ENCODE data around the gene GNB1L.

The GNB1L gene

GRCh38 chr22:19848298-19849224 is 6.1 kb downstream of the GNB1L start:
- Histone ChIP-seq H3K79me2 (ENCODE audit: control insufficient read depth, insufficient read depth, low read length, poor library complexity) (peaks cover 19% of the 10 kb centered on the region), H3K4me1 (ENCODE audit: control insufficient read depth in 1 of 2, insufficient read depth in 2 of 2, low read length in 2 of 2) (peaks cover 35 to 41% of the 10 kb centered on the region in 2 experiments), H3K4me3 (ENCODE audit: low read depth, low read length) (no peak overlapping the region), H3K79me1 (ENCODE audit: low read length) (peaks cover 17% of the 10 kb centered on the region), H3K9ac (ENCODE audit: low read length) (no peak overlapping the region), H3K23ac (ENCODE audit: low read length) (no peak overlapping the region), H4K12ac (ENCODE audit: low read depth, low read length) (no peak overlapping the region), H2BK120ac (ENCODE audit: insufficient read depth, low read length, poor library complexity) (peak overlapping the region; percentile 42), H3K27me3 (ENCODE audit: insufficient read depth, low read length) (no peaks in the 10 kb centered on the region), H3K4me2 (ENCODE audit: low read length) (no peak overlapping the region), H4K91ac (ENCODE audit: low read depth, low read length) (peak overlapping the region; percentile 11), H3K27ac (ENCODE audit: low read depth, low read length) (no peak overlapping the region), H3K36me3 (ENCODE audit: control insufficient read depth in 1 of 2, insufficient read depth in 2 of 2, low read length in 2 of 2) (peaks cover 24 to 27% of the 10 kb centered on the region in 2 experiments), H4K8ac (ENCODE audit: low read depth, low read length) (no peak overlapping the region), H2AFZ (ENCODE audit: insufficient read depth, low read length, poor library complexity) (no peak overlapping the region), H2AK5ac (ENCODE audit: low read length) (peak overlapping the region; percentile 75), H3K9me3 (ENCODE audit: insufficient read depth, low read depth, low read length) (peaks cover 2% of the 10 kb centered on the region), H3K4ac (ENCODE audit: low read depth, low read length) (peak overlapping the region; percentile 31), H3K18ac (ENCODE audit: low read length) (peak overlapping the region; percentile 73), H2BK12ac (ENCODE audit: low read length) (peak overlapping the region; percentile 25), H2BK5ac (ENCODE audit: low read depth, low read length, poor library complexity) (no peak overlapping the region), H3K14ac (ENCODE audit: low read length) (peak overlapping the region; percentile 46)
- DNase-seq = peak; percentile 69 to 78
- WGBS (ENCODE audit: extremely low coverage, insufficient coverage, insufficient read length) = no CpG with 5 or more reads among the region's 7 CpGs

DNA sequence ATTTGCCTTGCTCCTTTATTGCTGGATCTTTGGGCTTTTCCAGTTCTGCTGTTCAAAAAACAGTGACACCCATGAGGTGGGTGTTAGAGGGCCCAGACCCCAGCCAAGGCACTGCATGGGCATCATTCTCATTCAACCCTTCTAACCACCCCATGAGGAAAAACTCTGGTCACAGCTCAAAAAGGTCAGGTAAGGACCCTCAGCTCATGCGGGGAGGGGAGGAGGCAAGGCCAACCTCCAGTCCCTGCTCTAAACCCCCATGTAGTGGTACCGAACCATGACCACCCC is 7.4 kb downstream of the GNB1L start:
- Histone ChIP-seq H3K36me3 (ENCODE audit: control insufficient read depth in 1 of 2, insufficient read depth in 2 of 2, low read length in 2 of 2) (peaks cover 19 to 20% of the 10 kb centered on the region in 2 experiments), H3K4me3 (ENCODE audit: low read depth, low read length) (no peak overlapping the region), H3K23ac (ENCODE audit: low read length) (no peak overlapping the region), H3K18ac (ENCODE audit: low read length) (no peak overlapping the region), H4K8ac (ENCODE audit: low read depth, low read length) (no peak overlapping the region), H3K79me1 (ENCODE audit: low read length) (peaks cover 15% of the 10 kb centered on the region), H3K27ac (ENCODE audit: low read depth, low read length) (no peak overlapping the region), H2BK120ac (ENCODE audit: insufficient read depth, low read length, poor library complexity) (no peak overlapping the region), H2BK12ac (ENCODE audit: low read length) (no peak overlapping the region), H3K27me3 (ENCODE audit: insufficient read depth, low read length) (no peaks in the 10 kb centered on the region), H3K14ac (ENCODE audit: low read length) (no peak overlapping the region), H2BK5ac (ENCODE audit: low read depth, low read length, poor library complexity) (no peak overlapping the region), H3K9ac (ENCODE audit: low read length) (no peak overlapping the region), H3K79me2 (ENCODE audit: control insufficient read depth, insufficient read depth, low read length, poor library complexity) (peaks cover 8% of the 10 kb centered on the region), H2AK5ac (ENCODE audit: low read length) (no peak overlapping the region), H3K4ac (ENCODE audit: low read depth, low read length) (no peak overlapping the region), H4K91ac (ENCODE audit: low read depth, low read length) (no peak overlapping the region), H3K9me3 (ENCODE audit: insufficient read depth, low read depth, low read length) (peaks cover 2% of the 10 kb centered on the region), H4K12ac (ENCODE audit: low read depth, low read length) (no peak overlapping the region), H3K4me2 (ENCODE audit: low read length) (no peak overlapping the region), H3K4me1 (ENCODE audit: control insufficient read depth in 1 of 2, insufficient read depth in 2 of 2, low read length in 2 of 2) (peaks cover 28 to 31% of the 10 kb centered on the region in 2 experiments), H2AFZ (ENCODE audit: insufficient read depth, low read length, poor library complexity) (no peak overlapping the region)
- DNase-seq = no peak
- no CpG with 5 or more reads among the region's 2 CpGs for WGBS (ENCODE audit: extremely low coverage, insufficient coverage, insufficient read length)

DNA sequence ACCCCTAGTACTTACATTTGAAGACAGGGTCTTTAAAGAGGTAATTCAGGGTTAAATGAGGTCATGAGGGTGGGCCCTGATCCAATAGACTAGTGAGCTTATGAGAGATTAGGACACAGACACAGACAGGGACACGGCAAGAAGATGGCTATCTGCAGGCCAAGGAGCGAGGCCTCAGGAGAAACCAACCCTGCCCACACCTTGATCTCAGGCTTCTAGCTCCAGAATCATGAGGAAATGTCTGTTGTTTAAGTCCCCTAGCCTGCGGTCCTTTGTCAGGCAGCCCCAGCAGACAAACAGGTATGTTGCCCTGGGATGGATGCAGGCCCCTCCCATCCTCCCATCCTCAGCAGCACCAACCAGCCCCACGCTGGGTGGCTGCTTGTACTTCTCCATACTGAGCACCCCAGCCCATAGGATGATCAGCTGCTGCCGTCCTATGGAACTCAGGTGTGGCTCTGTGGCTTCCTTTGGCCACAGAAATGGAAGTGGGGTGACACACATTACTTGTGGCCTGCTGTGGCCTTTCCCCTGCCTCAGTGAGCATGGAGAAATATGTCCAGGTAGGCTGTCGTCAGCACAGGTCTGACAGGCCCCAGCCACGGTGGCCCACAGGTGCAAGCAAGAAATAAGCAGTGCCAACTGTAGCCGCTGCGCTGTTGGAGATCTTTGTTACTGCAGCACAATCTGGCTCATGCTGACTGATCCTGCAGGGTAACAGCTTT is 7.9 kb downstream of the GNB1L start:
- H2AFZ ChIP-seq (ENCODE audit: insufficient read depth, low read length, poor library complexity) = no peak overlapping the region
- H2BK120ac ChIP-seq (ENCODE audit: insufficient read depth, low read length, poor library complexity) = no peak overlapping the region
- no CpG with 5 or more reads among the region's 9 CpGs for WGBS (ENCODE audit: extremely low coverage, insufficient coverage, insufficient read length)
- no peak overlapping the region for H2BK5ac ChIP-seq (ENCODE audit: low read depth, low read length, poor library complexity)
- peaks cover 8% of the 10 kb centered on the region for H3K79me2 ChIP-seq (ENCODE audit: control insufficient read depth, insufficient read depth, low read length, poor library complexity)
- H3K27ac ChIP-seq (ENCODE audit: low read depth, low read length) = no peak overlapping the region
- H2AK5ac ChIP-seq (ENCODE audit: low read length) = no peak overlapping the region
- H3K18ac ChIP-seq (ENCODE audit: low read length) = no peak overlapping the region
- no peak overlapping the region for H4K91ac ChIP-seq (ENCODE audit: low read depth, low read length)
- H3K23ac ChIP-seq (ENCODE audit: low read length) = no peak overlapping the region
- H3K36me3 ChIP-seq (ENCODE audit: control insufficient read depth in 1 of 2, insufficient read depth in 2 of 2, low read length in 2 of 2) = peaks cover 14 to 15% of the 10 kb centered on the region in 2 experiments
- H3K4me2 ChIP-seq (ENCODE audit: low read length) = no peak overlapping the region
- no peak overlapping the region for H3K4ac ChIP-seq (ENCODE audit: low read depth, low read length)
- DNase-seq = peak in 1 of 2 donors; percentile 25
- no peak overlapping the region for H4K8ac ChIP-seq (ENCODE audit: low read depth, low read length)
- no peak overlapping the region for H4K12ac ChIP-seq (ENCODE audit: low read depth, low read length)
- H3K4me1 ChIP-seq (ENCODE audit: control insufficient read depth in 1 of 2, insufficient read depth in 2 of 2, low read length in 2 of 2) = peaks cover 27 to 28% of the 10 kb centered on the region in 2 experiments
- no peak overlapping the region for H2BK12ac ChIP-seq (ENCODE audit: low read length)
- H3K79me1 ChIP-seq (ENCODE audit: low read length) = peaks cover 15% of the 10 kb centered on the region
- H3K27me3 ChIP-seq (ENCODE audit: insufficient read depth, low read length) = no peaks in the 10 kb centered on the region
- no peak overlapping the region for H3K14ac ChIP-seq (ENCODE audit: low read length)
- H3K9ac ChIP-seq (ENCODE audit: low read length) = no peak overlapping the region
- peaks cover 2% of the 10 kb centered on the region for H3K9me3 ChIP-seq (ENCODE audit: insufficient read depth, low read depth, low read length)
- no peak overlapping the region for H3K4me3 ChIP-seq (ENCODE audit: low read depth, low read length)

DNA sequence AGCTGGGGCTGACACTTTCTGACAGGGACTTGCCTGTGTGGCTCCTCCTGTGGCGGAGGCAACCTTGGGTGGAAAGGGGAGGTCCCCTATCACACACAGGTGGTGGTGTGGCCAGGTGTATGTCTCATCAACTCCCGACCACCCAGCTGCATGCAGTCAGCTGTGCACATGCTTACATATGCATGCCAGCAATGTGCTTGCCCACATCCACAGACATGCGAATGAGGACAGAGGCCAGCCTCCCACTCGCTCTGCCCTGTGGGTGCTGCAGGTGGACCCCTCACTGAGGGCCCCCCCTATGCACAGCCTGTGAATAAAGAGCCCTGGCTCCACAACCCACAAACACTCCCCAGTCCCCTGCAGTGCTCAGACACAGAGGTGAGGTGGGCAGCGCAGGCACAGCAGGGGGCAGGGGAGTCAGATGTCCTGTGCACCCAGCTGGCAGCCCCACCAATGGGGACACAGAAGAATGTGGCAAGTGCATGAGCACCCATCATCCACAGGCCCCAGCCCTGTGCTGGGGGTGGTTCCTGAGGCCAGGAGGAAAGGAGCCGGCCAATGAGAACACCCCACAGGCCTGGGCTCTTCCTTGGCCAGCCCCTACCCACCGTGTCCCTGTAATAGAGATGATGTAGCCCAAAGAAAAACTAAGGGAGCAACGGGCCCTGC is 9.5 kb downstream of the GNB1L start:
- H3K18ac ChIP-seq (ENCODE audit: low read length) = peak overlapping the region; percentile 26
- peaks cover 13 to 16% of the 10 kb centered on the region in 2 experiments for H3K4me1 ChIP-seq (ENCODE audit: control insufficient read depth in 1 of 2, insufficient read depth in 2 of 2, low read length in 2 of 2)
- H4K12ac ChIP-seq (ENCODE audit: low read depth, low read length) = no peak overlapping the region
- WGBS (ENCODE audit: extremely low coverage, insufficient coverage, insufficient read length) = no CpG with 5 or more reads among the region's 8 CpGs
- no peak overlapping the region for H4K91ac ChIP-seq (ENCODE audit: low read depth, low read length)
- no peak overlapping the region for H4K8ac ChIP-seq (ENCODE audit: low read depth, low read length)
- H3K23ac ChIP-seq (ENCODE audit: low read length) = no peak overlapping the region
- H2AFZ ChIP-seq (ENCODE audit: insufficient read depth, low read length, poor library complexity) = no peak overlapping the region
- H2BK12ac ChIP-seq (ENCODE audit: low read length) = no peak overlapping the region
- H3K27me3 ChIP-seq (ENCODE audit: insufficient read depth, low read length) = no peaks in the 10 kb centered on the region
- no peak overlapping the region for H2BK5ac ChIP-seq (ENCODE audit: low read depth, low read length, poor library complexity)
- H3K79me2 ChIP-seq (ENCODE audit: control insufficient read depth, insufficient read depth, low read length, poor library complexity) = peaks cover 2% of the 10 kb centered on the region
- peaks cover 0 to 4% of the 10 kb centered on the region in 2 experiments for H3K36me3 ChIP-seq (ENCODE audit: control insufficient read depth in 1 of 2, insufficient read depth in 2 of 2, low read length in 2 of 2)
- H3K14ac ChIP-seq (ENCODE audit: low read length) = no peak overlapping the region
- H3K9ac ChIP-seq (ENCODE audit: low read length) = no peak overlapping the region
- H3K79me1 ChIP-seq (ENCODE audit: low read length) = peaks cover 8% of the 10 kb centered on the region
- H3K27ac ChIP-seq (ENCODE audit: low read depth, low read length) = no peak overlapping the region
- H3K4me2 ChIP-seq (ENCODE audit: low read length) = no peak overlapping the region
- DNase-seq = no peak
- peaks cover 2% of the 10 kb centered on the region for H3K9me3 ChIP-seq (ENCODE audit: insufficient read depth, low read depth, low read length)
- no peak overlapping the region for H2AK5ac ChIP-seq (ENCODE audit: low read length)
- no peak overlapping the region for H3K4me3 ChIP-seq (ENCODE audit: low read depth, low read length)
- no peak overlapping the region for H3K4ac ChIP-seq (ENCODE audit: low read depth, low read length)
- H2BK120ac ChIP-seq (ENCODE audit: insufficient read depth, low read length, poor library complexity) = no peak overlapping the region

All from trophoblast cell (in vitro differentiated cells and primary cell).